Heart left ventricle (tissue), 16 donors: Measurements from ENCODE around the gene DRAM2. TPM values are rescaled to one million over a fixed set of nuclear protein-coding genes. Genes with fewer than 3 reads are reported as not detected.
A peak's percentile ranks its signal among the peaks of the same experiment; 100 is the strongest.

Experiments
- ATAC-seq, 4 donors: fragments of 200-7000 bp; cut with Tn5 transposase; one replicate each; pipeline ENCODE4 v1.9.1; 2020 to 2022; ENCODE audit warnings: moderate library complexity in 4 of 4, mild to moderate bottlenecking in 3 of 4, moderate number of reproducible peaks in 1 of 4
- DNase-seq, 5 donors: peaks; one replicate each; pipeline ENCODE4 v3.0.0-alpha.2; 2020
- H3K27ac ChIP-seq, 12 donors: fragments of 200-600 bp; sonication (generic) in 4 of 12; one replicate each; pipeline versions ENCODE4 v1.5.0 to v1.8.0; 2016 to 2022; ENCODE audit warnings: mild to moderate bottlenecking in 2 of 12
- H3K27me3 ChIP-seq, 9 donors: fragments of 200-600 bp; sonication (generic) in 2 of 9; one replicate each; pipeline versions ENCODE4 v1.5.1 to v1.8.0; 2016 to 2022; ENCODE audit warnings: mild to moderate bottlenecking in 3 of 9
- H3K36me3 ChIP-seq, 9 donors: fragments of 200-600 bp; sonication (generic) in 2 of 9; one replicate each; pipeline versions ENCODE4 v1.5.0 to v1.8.0; 2018 to 2022; ENCODE audit warnings: mild to moderate bottlenecking in 2 of 9
- H3K4me1 ChIP-seq, 12 donors: fragments of 200-600 bp; sonication (generic) in 4 of 12; one replicate each; pipeline versions ENCODE4 v1.5.0 to v1.8.0; 2016 to 2022; ENCODE audit warnings: mild to moderate bottlenecking in 3 of 12
- H3K4me3 ChIP-seq, 12 donors: fragments of 200-600 bp; sonication (generic) in 4 of 12; one replicate each; pipeline versions ENCODE4 v1.5.0 to v1.8.0; 2017 to 2022; ENCODE audit warnings: mild to moderate bottlenecking in 9 of 12, moderate library complexity in 4 of 12
- H3K9me3 ChIP-seq, 12 donors: fragments of 200-600 bp; sonication (generic) in 4 of 12; one replicate each; pipeline versions ENCODE4 v1.5.0 to v1.8.0; 2016 to 2022; ENCODE audit warnings: mild to moderate bottlenecking in 1 of 12
- CTCF ChIP-seq, 12 donors: fragments of 200-600 bp; sonication (generic) in 4 of 12; IDR thresholded peaks; one replicate each; pipeline versions ENCODE4 v1.5.0 to v1.8.0; 2018 to 2022; ENCODE audit warnings: antibody characterized with exemption in 12 of 12, mild to moderate bottlenecking in 5 of 12
- POLR2A ChIP-seq, 2 donors: fragments of 450-650 bp; IDR thresholded peaks; one replicate each; pipeline ENCODE4 v1.6.1; 2017; ENCODE audit warnings: antibody characterized with exemption in 2 of 2, mild to moderate bottlenecking in 2 of 2, moderate library complexity in 2 of 2
- WGBS, 4 donors: extraction: QIAGEN DNeasy Blood & Tissue Kit in 2 of 4; methylation state at CpG; one replicate each; pipeline versions ENCODE4 v1.1.5 to v1.1.7; 2013 to 2018; 5-methylcytosine and 5-hydroxymethylcytosine counted together
- intact Hi-C, 10 donors: fragments of 100-400 bp; cut with DNase I; formaldehyde crosslinking; loops; one replicate each; pipeline versions ENCODE4 v1.11.1 to v1.14.2; 2022
- polyA plus RNA-seq, 2 donors: library from polyadenylated mRNA; stranded (reverse); fragments of 200-250 nt; gene quantifications; one replicate each; pipeline ENCODE4 v1.2.3, GENCODE V29; 2013
- total RNA-seq, 9 donors: library from RNA; depleted of rRNA in 2 of 9; stranded (reverse); fragments of >200 nt in 2 of 9; fragmentation: NEBNext Ultra II Directional in 3 of 9; extraction: Animal tissue kit (Norgen Biotek cat#: 25700) in 3 of 9; gene quantifications; one replicate each; pipeline versions ENCODE4 v1.1.0 to v1.2.4, GENCODE V29; 2016 to 2023
- donor health status: ischemic (EF 13 %, LVEDD 7.1; RV severe dilation, severe dysfunction).
- donor health status: healthy with polysubstance abuse.
- donor health status: DM: no; HTN: yes; CAD: no.
- donor health status: DM: no; HTN: no; CAD: no.
- donor health status: ischemic (EF 25% LVEDD 6.9; RV normal size, moderate dysfunction).
- donor health status: ischemic (EF 25% LVEDD 5.7; RV mildly dilated, moderate dysfunction).
- donor health status: healthy.
- donor health status: DM: yes; HTN: yes; CAD: no.
- donor health status: ischemic (EF 35%, LVEDD 5.7; RV mildly dilated, moderate dysfunction).
- donor health status: nonischemic (EF 11% LVEDD 7.7; RV severe dilation, severe dysfunction).
- donor health status: DM: yes; HTN: yes; CAD: no.
- donor health status: PGD.
- donor health status: ischemic (EF 29% LVEDD 5.4; RV normal size, mild dysfunction).
- donor health status: nonischemic (EF 23%, LVEDD 6.1; RV moderate dilation, normal function).

The DRAM2 gene
- total and polyA plus RNA-seq, 11 donors: 27.1 to 49.8 (median 36.6) TPM

- Histone ChIP-seq H3K4me1 (peaks cover 0 to 4% (median 0%) of the 10 kb centered on the region in 12 donors), H3K9me3 (no peaks in the 10 kb centered on the region), H3K4me3 (no peak overlapping the region), H3K27ac (no peak overlapping the region), H3K36me3 (peaks cover 0 to 93% (median 75%) of the 10 kb centered on the region in 9 donors), H3K27me3 (no peaks in the 10 kb centered on the region)
- ATAC-seq (no peak), DNase-seq (no peak)
- intact Hi-C loops: no loop called here
- no peak for TF ChIP-seq POLR2A (IDR thresholded peaks at IDR 0.05)
- no peak for TF ChIP-seq CTCF (IDR thresholded peaks at IDR 0.05)
These were observed 34.2 kb upstream of the DRAM2 start for GRCh38 chr1:111174070-111174469.

- peaks cover 0 to 92% (median 77%) of the 10 kb centered on the region in 9 donors for H3K36me3 ChIP-seq
- intact Hi-C loops: no loop called here
- peaks cover 0 to 4% (median 0%) of the 10 kb centered on the region in 12 donors for H3K4me1 ChIP-seq
These were observed 32.6 kb upstream of the DRAM2 start for GRCh38 chr1:111172463-111172862.

GRCh38 chr1:111164151-111164550 is 24.3 kb upstream of the DRAM2 start:
- H3K27me3 ChIP-seq: no peaks in the 10 kb centered on the region
- peaks cover 0 to 18% (median 5%) of the 10 kb centered on the region in 12 donors for H3K4me1 ChIP-seq
- DNase-seq: no peak
- 82 to 94% (median 91%) methylated on average over 2 of the region's 2 CpGs for WGBS, 4 donors
- H3K9me3 ChIP-seq: no peaks in the 10 kb centered on the region
- H3K4me3 ChIP-seq: no peak overlapping the region
- intact Hi-C loops: no loop called here
- no peak for ATAC-seq
- H3K36me3 ChIP-seq: peaks cover 0 to 95% (median 67%) of the 10 kb centered on the region in 9 donors
- H3K27ac ChIP-seq: no peak overlapping the region
- TF ChIP-seq CTCF (IDR thresholded peaks at IDR 0.05) (no peak), POLR2A (IDR thresholded peaks at IDR 0.05) (no peak)

More at GRCh38 chr1:111172463-111172862, 32.6 kb upstream of the DRAM2 start:
- TF ChIP-seq POLR2A (IDR thresholded peaks at IDR 0.05): no peak
- TF ChIP-seq CTCF (IDR thresholded peaks at IDR 0.05): no peak
- Histone ChIP-seq H3K4me3 (no peak overlapping the region), H3K9me3 (no peaks in the 10 kb centered on the region), H3K27ac (no peak overlapping the region), H3K27me3 (no peaks in the 10 kb centered on the region)
- ATAC-seq (no peak), DNase-seq (no peak)

GRCh38 chr1:111163363-111163762 is 23.5 kb upstream of the DRAM2 start:
- no peaks in the 10 kb centered on the region for H3K27me3 ChIP-seq

More at GRCh38 chr1:111163363-111163762, 23.5 kb upstream of the DRAM2 start:
- H3K4me3 ChIP-seq: no peak overlapping the region
- intact Hi-C loops: no loop called here
- no peak overlapping the region for H3K27ac ChIP-seq
- H3K9me3 ChIP-seq: no peaks in the 10 kb centered on the region
- H3K36me3 ChIP-seq: peaks cover 0 to 89% (median 61%) of the 10 kb centered on the region in 9 donors
- ATAC-seq (peak; percentile 72 to 91 (median 84)), DNase-seq (no peak)
- H3K4me1 ChIP-seq: peaks cover 0 to 18% (median 5%) of the 10 kb centered on the region in 12 donors
- WGBS, 4 donors: 61 to 71% (median 65%) methylated on average over 4 of the region's 4 CpGs
- TF ChIP-seq CTCF (IDR thresholded peaks at IDR 0.05) (no peak), POLR2A (IDR thresholded peaks at IDR 0.05) (no peak)
